ENCODE results near the gene FFAR1. TPM values are rescaled to one million over a fixed set of nuclear protein-coding genes. Genes with fewer than 3 reads are reported as not detected.

Gene FFAR1
- total and polyA plus RNA-seq, 5 donors from 2014 or later = not detected

Other genes starting within 250 kb of the FFAR1 start
- not detected for gene FXYD3, start 232.1 kb upstream of the FFAR1 start, total RNA-seq
- not detected for gene FXYD3, start 232.1 kb upstream of the FFAR1 start, polyA plus RNA-seq
- gene LGI4, start 212.8 kb upstream of the FFAR1 start, total RNA-seq = 0.64 TPM
- not detected for gene LGI4, start 212.8 kb upstream of the FFAR1 start, polyA plus RNA-seq
- gene FXYD1, start 209.1 kb upstream of the FFAR1 start, total RNA-seq = 1.6 TPM
- 1 to 10 TPM; 2.1 to 3.7 (median 2.7) TPM for gene FXYD1, start 209.1 kb upstream of the FFAR1 start, polyA plus RNA-seq
- 9.3 TPM for gene FXYD7, start 204.6 kb upstream of the FFAR1 start, total RNA-seq
- gene FXYD7, start 204.6 kb upstream of the FFAR1 start, polyA plus RNA-seq = 1 to 10 TPM; 3.2 to 6.8 (median 4.7) TPM
- 503 TPM for gene FXYD5, start 193.2 kb upstream of the FFAR1 start, total RNA-seq
- 100 to 1,000 TPM; 465 to 575 (median 487) TPM for gene FXYD5, start 193.2 kb upstream of the FFAR1 start, polyA plus RNA-seq
- not detected for gene FAM187B, start 119.2 kb upstream of the FFAR1 start, total RNA-seq
- not detected for gene FAM187B, start 119.2 kb upstream of the FFAR1 start, polyA plus RNA-seq
- 28.1 TPM for gene LSR, start 98.9 kb upstream of the FFAR1 start, total RNA-seq
- gene LSR, start 98.9 kb upstream of the FFAR1 start, polyA plus RNA-seq = 10 to 100 TPM; 47.8 to 66.1 (median 53.7) TPM
- gene USF2, start 78.9 kb upstream of the FFAR1 start, total RNA-seq = 277 TPM
- gene USF2, start 78.9 kb upstream of the FFAR1 start, polyA plus RNA-seq = 10 to 100 TPM in 1 of 4 donors, 1 to 10 TPM in 3; 5.9 to 10.1 (median 6.8) TPM
- 0.32 TPM for gene HAMP, start 65.4 kb upstream of the FFAR1 start, total RNA-seq
- not detected for gene HAMP, start 65.4 kb upstream of the FFAR1 start, polyA plus RNA-seq
- gene MAG, start 55.7 kb upstream of the FFAR1 start, total RNA-seq = not detected
- gene MAG, start 55.7 kb upstream of the FFAR1 start, polyA plus RNA-seq = under 1 TPM in 2 of 4 donors, not detected in 2; 0.16 to 0.28 TPM
- gene CD22, start 18.7 kb upstream of the FFAR1 start, total RNA-seq = 3.3 TPM
- 1 to 10 TPM in 1 of 4 donors, under 1 TPM in 2, not detected in 1; 0.15 to 1.9 (median 0.39) TPM for gene CD22, start 18.7 kb upstream of the FFAR1 start, polyA plus RNA-seq
- 1.7 TPM for gene FFAR3, start 10.6 kb downstream of the FFAR1 start, total RNA-seq
- under 1 TPM in 1 of 4 donors, not detected in 3; 0.39 TPM for gene FFAR3, start 10.6 kb downstream of the FFAR1 start, polyA plus RNA-seq
- gene GPR42, start 23.2 kb downstream of the FFAR1 start, total RNA-seq = not detected
- not detected for gene GPR42, start 23.2 kb downstream of the FFAR1 start, polyA plus RNA-seq
- not detected for gene FFAR2, start 100.4 kb downstream of the FFAR1 start, total RNA-seq
- not detected for gene FFAR2, start 100.4 kb downstream of the FFAR1 start, polyA plus RNA-seq
- not detected for gene KRTDAP, start 142.6 kb downstream of the FFAR1 start, total RNA-seq
- not detected for gene KRTDAP, start 142.6 kb downstream of the FFAR1 start, polyA plus RNA-seq
- gene DMKN, start 165.7 kb downstream of the FFAR1 start, total RNA-seq = not detected
- 1 to 10 TPM in 2 of 4 donors, under 1 TPM in 1, not detected in 1; 0.74 to 1.6 (median 1.0) TPM for gene DMKN, start 165.7 kb downstream of the FFAR1 start, polyA plus RNA-seq
- not detected for gene SBSN, start 180.4 kb downstream of the FFAR1 start, total RNA-seq
- not detected for gene SBSN, start 180.4 kb downstream of the FFAR1 start, polyA plus RNA-seq
- gene GAPDHS, start 185.6 kb downstream of the FFAR1 start, total RNA-seq = not detected
- not detected for gene GAPDHS, start 185.6 kb downstream of the FFAR1 start, polyA plus RNA-seq
- gene TMEM147, start 197.7 kb downstream of the FFAR1 start, total RNA-seq = 37.1 TPM
- gene TMEM147, start 197.7 kb downstream of the FFAR1 start, polyA plus RNA-seq = 100 to 1,000 TPM; 155 to 179 (median 160) TPM
- gene ATP4A, start 215.8 kb downstream of the FFAR1 start, total RNA-seq = not detected
- gene ATP4A, start 215.8 kb downstream of the FFAR1 start, polyA plus RNA-seq = not detected
- not detected for gene PMIS2, start 238.3 kb downstream of the FFAR1 start, total RNA-seq
- gene PMIS2, start 238.3 kb downstream of the FFAR1 start, polyA plus RNA-seq = not detected